ENCODE measurements around the gene FNBP1. TPM values are rescaled to one million over a fixed set of nuclear protein-coding genes. Genes with fewer than 3 reads are reported as not detected.
A peak's percentile ranks its signal among the peaks of the same experiment; 100 is the strongest.

FNBP1 gene
- total RNA-seq, 1 donor from 2014 or later: 34.9 TPM

GRCh38 chr9:129962889-129963703, 79.9 kb downstream of the FNBP1 start:
- H3K27ac ChIP-seq: peak overlapping the region; percentile 74
- peaks cover 43% of the 10 kb centered on the region for H3K4me1 Mint-ChIP-seq
- no peaks in the 10 kb centered on the region for H3K79me2 ChIP-seq (ENCODE audit: low read depth)
- H3K4me3 ChIP-seq: peak overlapping the region; percentile 17
- H4K20me1 ChIP-seq (ENCODE audit: low read depth): no peaks in the 10 kb centered on the region
- H3K9ac ChIP-seq: peak overlapping the region; percentile 17
- H3K36me3 ChIP-seq: no peaks in the 10 kb centered on the region
- TF ChIP-seq EZH2phosphoT487 (IDR thresholded peaks at IDR 0.05) (no peak), CTCF (IDR thresholded peaks at IDR 0.05) (no peak), EZH2 (IDR thresholded peaks at IDR 0.05) (no peak)
- H3K9me3 Mint-ChIP-seq: no peaks in the 10 kb centered on the region
- peaks cover 34% of the 10 kb centered on the region for H3K4me1 ChIP-seq
- H3F3A ChIP-seq (ENCODE audit: low read depth): peaks cover 31% of the 10 kb centered on the region
- H3K4me3 Mint-ChIP-seq: peak overlapping the region; percentile 10
- no peaks in the 10 kb centered on the region for H3K9me3 ChIP-seq (ENCODE audit: low read depth)
- peak overlapping the region; percentile 80 for H2AFZ ChIP-seq (replicated peaks)
- no peak overlapping the region for H3K27ac Mint-ChIP-seq
- peaks cover 4% of the 10 kb centered on the region for H3K27me3 Mint-ChIP-seq (ENCODE audit: insufficient read depth, low read depth)
- H3K4me2 ChIP-seq: peak overlapping the region; percentile 70
- no peaks in the 10 kb centered on the region for H3K27me3 ChIP-seq
- peak; percentile 21 for DNase-seq (ENCODE audit: low spot score)
- H3K36me3 Mint-ChIP-seq: peaks cover 6% of the 10 kb centered on the region

GRCh38 chr9:129962451-129962864, 80.5 kb downstream of the FNBP1 start:
- no peaks in the 10 kb centered on the region for H4K20me1 ChIP-seq (ENCODE audit: low read depth)
- peak overlapping the region; percentile 17 for H3K4me3 ChIP-seq
- H3K79me2 ChIP-seq (ENCODE audit: low read depth): no peaks in the 10 kb centered on the region
- Mint-ChIP-seq H3K36me3 (peaks cover 12% of the 10 kb centered on the region), H3K27me3 (ENCODE audit: insufficient read depth, low read depth) (peaks cover 4% of the 10 kb centered on the region), H3K27ac (no peak overlapping the region), H3K9me3 (no peaks in the 10 kb centered on the region), H3K4me3 (no peak overlapping the region), H3K4me1 (peaks cover 43% of the 10 kb centered on the region)
- H3K27me3 ChIP-seq: no peaks in the 10 kb centered on the region
- peak; percentile 8 for DNase-seq (ENCODE audit: low spot score)
- H3K27ac ChIP-seq: peak overlapping the region; percentile 74
- TF ChIP-seq EZH2 (IDR thresholded peaks at IDR 0.05): no peak
- TF ChIP-seq CTCF (IDR thresholded peaks at IDR 0.05): no peak
- TF ChIP-seq EZH2phosphoT487 (IDR thresholded peaks at IDR 0.05): no peak
- H3K36me3 ChIP-seq: no peaks in the 10 kb centered on the region
- peak overlapping the region; percentile 80 for H2AFZ ChIP-seq (replicated peaks)
- peaks cover 31% of the 10 kb centered on the region for H3F3A ChIP-seq (ENCODE audit: low read depth)
- H3K4me1 ChIP-seq: peaks cover 34% of the 10 kb centered on the region
- H3K9ac ChIP-seq: peak overlapping the region; percentile 17
- peak overlapping the region; percentile 70 for H3K4me2 ChIP-seq
- H3K9me3 ChIP-seq (ENCODE audit: low read depth): no peaks in the 10 kb centered on the region

GRCh38 chr9:129958796-129959195, 84.2 kb downstream of the FNBP1 start:
- H3K4me3 Mint-ChIP-seq: no peak overlapping the region
- Histone ChIP-seq H3K27ac (no peak overlapping the region), H3K27me3 (no peaks in the 10 kb centered on the region), H4K20me1 (ENCODE audit: low read depth) (no peaks in the 10 kb centered on the region), H3K9me3 (ENCODE audit: low read depth) (no peaks in the 10 kb centered on the region), H3K4me2 (no peak overlapping the region), H3K79me2 (ENCODE audit: low read depth) (no peaks in the 10 kb centered on the region), H2AFZ (replicated peaks) (no peak overlapping the region), H3K4me3 (no peak overlapping the region), H3K9ac (no peak overlapping the region), H3K4me1 (peaks cover 17% of the 10 kb centered on the region), H3K36me3 (no peaks in the 10 kb centered on the region), H3F3A (ENCODE audit: low read depth) (peaks cover 16% of the 10 kb centered on the region)
- no peak for TF ChIP-seq EZH2 (IDR thresholded peaks at IDR 0.05)
- no peak for TF ChIP-seq CTCF (IDR thresholded peaks at IDR 0.05)
- no peak for TF ChIP-seq EZH2phosphoT487 (IDR thresholded peaks at IDR 0.05)
- H3K36me3 Mint-ChIP-seq: peaks cover 18% of the 10 kb centered on the region
- DNase-seq (ENCODE audit: low spot score): no peak
- H3K9me3 Mint-ChIP-seq: no peaks in the 10 kb centered on the region
- no peak overlapping the region for H3K27ac Mint-ChIP-seq
- peaks cover 19% of the 10 kb centered on the region for H3K4me1 Mint-ChIP-seq
- no peaks in the 10 kb centered on the region for H3K27me3 Mint-ChIP-seq (ENCODE audit: insufficient read depth, low read depth)
